Activated naive CD4-positive, alpha-beta T cell treated with anti-CD3 and anti-CD28 coated beads, Interleukin-2, amount 50 U/mL, for 16 hours (primary cell): ENCODE data around the gene SLCO2A1.

Experiments
- DNase-seq: peaks from one replicate; pipeline ENCODE4 v3.0.0-alpha.2; 2020

Gene SLCO2A1

GRCh38 chr3:134033315-134033996, 3.7 kb upstream of the SLCO2A1 start:
- DNase-seq: no peak

- no peak for DNase-seq
Observed at GRCh38 chr3:134031348-134031915, 1.7 kb upstream of the SLCO2A1 start.

- no peak for DNase-seq
Observed at GRCh38 chr3:134030379-134031347, 938 bp upstream of the SLCO2A1 start.

- no peak for DNase-seq
Observed at GRCh38 chr3:134029256-134029733, 430 bp downstream of the SLCO2A1 start.

GRCh38 chr3:134028486-134029255, 1.1 kb downstream of the SLCO2A1 start:
- DNase-seq: no peak

- no peak for DNase-seq
Observed at GRCh38 chr3:134027631-134028030, 2.1 kb downstream of the SLCO2A1 start.

GRCh38 chr3:134020135-134020680, 9.5 kb downstream of the SLCO2A1 start:
- DNase-seq: no peak

- DNase-seq: no peak
Observed at GRCh38 chr3:134018850-134019249, 10.9 kb downstream of the SLCO2A1 start.

GRCh38 chr3:134018406-134018805, 11.3 kb downstream of the SLCO2A1 start:
- no peak for DNase-seq

GRCh38 chr3:134017490-134017889, 12.2 kb downstream of the SLCO2A1 start:
- no peak for DNase-seq

- DNase-seq: no peak
Observed at GRCh38 chr3:134014270-134014669, 15.5 kb downstream of the SLCO2A1 start.

- DNase-seq: no peak
Observed at GRCh38 chr3:134013280-134013679, 16.4 kb downstream of the SLCO2A1 start.

- no peak for DNase-seq
Observed at GRCh38 chr3:134009345-134010000, 20.3 kb downstream of the SLCO2A1 start.

- DNase-seq: no peak
Observed at GRCh38 chr3:134008630-134009156, 21.0 kb downstream of the SLCO2A1 start.

- DNase-seq: no peak
Observed at GRCh38 chr3:134007819-134008218, 21.9 kb downstream of the SLCO2A1 start.

GRCh38 chr3:134004841-134005240, 24.9 kb downstream of the SLCO2A1 start:
- no peak for DNase-seq

GRCh38 chr3:134003066-134003465, 26.7 kb downstream of the SLCO2A1 start:
- DNase-seq: no peak

- DNase-seq: no peak
Observed at GRCh38 chr3:134002306-134002705, 27.4 kb downstream of the SLCO2A1 start.

- DNase-seq: no peak
Observed at GRCh38 chr3:134001251-134001650, 28.5 kb downstream of the SLCO2A1 start.

GRCh38 chr3:133999891-134000685, 29.6 kb downstream of the SLCO2A1 start:
- no peak for DNase-seq
